ENCODE measurements around the gene EIF1B. TPM values are rescaled to one million over a fixed set of nuclear protein-coding genes. Genes with fewer than 3 reads are reported as not detected.
"Not testable (repeated sequence)": the region's sequence is repeated elsewhere in the genome, so short reads cannot be mapped to it uniquely, and the experiment has no call there.

The EIF1B gene
- total and polyA plus RNA-seq, 4 donors = 51.3 to 79.2 (median 62.8) TPM

DNA sequence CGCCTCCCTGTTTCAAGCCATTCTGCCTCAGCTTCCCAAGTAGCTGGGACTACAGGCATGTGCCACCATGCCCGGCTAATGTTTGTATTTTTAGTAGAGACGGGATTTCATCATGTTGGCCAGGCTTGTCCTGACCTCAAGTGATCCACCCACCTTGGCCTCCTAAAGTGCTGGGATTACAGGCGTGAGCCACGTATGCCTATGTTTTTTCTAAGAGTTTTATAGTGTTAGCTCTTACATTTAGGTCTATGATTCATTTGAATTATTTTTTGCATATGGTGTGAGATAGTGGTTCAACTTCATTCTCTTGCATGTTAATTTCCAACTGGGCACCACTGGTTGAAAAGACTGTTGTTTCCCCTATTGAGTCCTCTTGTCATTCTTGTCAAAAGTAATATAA lies 26.4 kb upstream of the EIF1B start:
- H3K9me3 ChIP-seq (ENCODE audit: control insufficient read depth, low read length); H3K27ac ChIP-seq (ENCODE audit: low read depth in 1 of 2, low read length in 2 of 2); DNase-seq; H3K27me3 ChIP-seq (ENCODE audit: control insufficient read depth in 1 of 2, insufficient read depth in 2 of 2, low read length in 1 of 2); H3K36me3 ChIP-seq (ENCODE audit: control insufficient read depth in 1 of 2, insufficient read depth in 2 of 2, low read length in 1 of 2); ATAC-seq (ENCODE audit: low FRiP score); H3K4me1 ChIP-seq (ENCODE audit: control insufficient read depth in 1 of 2, insufficient read depth in 2 of 2, low read length in 2 of 2); H3K4me3 ChIP-seq (ENCODE audit: low read length in 2 of 2); intact Hi-C loops (cut with DNase I): not testable (repeated sequence)
- WGBS, 2 donors = 94 to 96% methylated on average over 5 of the region's 5 CpGs

DNA sequence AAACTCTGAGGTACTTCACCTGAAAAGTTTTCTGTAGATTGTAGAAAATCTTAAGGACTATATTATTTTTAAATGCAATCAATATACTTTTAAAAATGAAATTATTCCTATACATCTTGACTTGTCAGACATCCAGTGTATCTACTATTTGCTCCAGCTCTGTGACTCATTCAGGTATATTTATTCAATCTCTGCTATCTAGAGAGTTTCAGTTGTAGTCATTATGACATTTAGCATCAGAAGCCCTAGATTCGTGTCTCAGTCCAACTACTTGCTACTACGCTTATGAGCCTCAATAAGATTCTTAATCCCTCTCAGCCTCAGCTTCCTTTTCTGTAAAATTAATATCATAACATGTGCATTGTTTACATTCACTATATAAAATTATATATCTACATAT lies 22.3 kb upstream of the EIF1B start:
- H3K4me3 ChIP-seq (ENCODE audit: low read length in 2 of 2) = no peak overlapping the region
- WGBS, 2 donors = 92 to 93% methylated on average over 2 of the region's 2 CpGs
- no peaks in the 10 kb centered on the region for H3K9me3 ChIP-seq (ENCODE audit: control insufficient read depth, low read length)
- no peak overlapping the region for H3K27ac ChIP-seq (ENCODE audit: low read depth in 1 of 2, low read length in 2 of 2)
- intact Hi-C loops (cut with DNase I) = no loop called here
- ATAC-seq (ENCODE audit: low FRiP score) = no peak
- H3K27me3 ChIP-seq (ENCODE audit: control insufficient read depth in 1 of 2, insufficient read depth in 2 of 2, low read length in 1 of 2) = no peaks in the 10 kb centered on the region
- no peaks in the 10 kb centered on the region for H3K4me1 ChIP-seq (ENCODE audit: control insufficient read depth in 1 of 2, insufficient read depth in 2 of 2, low read length in 2 of 2)
- no peak for DNase-seq
- H3K36me3 ChIP-seq (ENCODE audit: control insufficient read depth in 1 of 2, insufficient read depth in 2 of 2, low read length in 1 of 2) = no peaks in the 10 kb centered on the region

DNA sequence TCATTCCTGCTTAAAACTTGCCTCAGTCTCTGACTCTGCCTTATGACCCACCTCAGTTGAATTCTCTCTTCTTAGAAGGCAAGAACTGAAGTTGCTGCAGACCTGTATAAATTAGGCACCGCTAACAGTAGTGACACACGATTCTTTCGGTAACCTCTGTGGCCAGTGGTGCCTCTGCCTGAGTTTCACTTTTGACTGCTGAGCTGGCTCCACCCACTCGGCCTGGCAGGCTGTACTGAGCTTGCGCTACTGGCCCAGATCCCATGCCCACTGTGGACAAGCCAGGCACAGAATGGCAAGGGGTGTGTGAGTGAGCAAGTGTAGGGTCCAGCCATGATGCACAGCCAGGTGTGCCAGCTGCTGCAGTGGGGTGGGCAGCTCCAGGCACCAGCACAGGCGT lies 19.1 kb upstream of the EIF1B start:
- WGBS, 2 donors = 92 to 94% methylated on average over 6 of the region's 6 CpGs
- ATAC-seq (ENCODE audit: low FRiP score) = no peak
- H3K4me1 ChIP-seq (ENCODE audit: control insufficient read depth in 1 of 2, insufficient read depth in 2 of 2, low read length in 2 of 2) = no peaks in the 10 kb centered on the region
- DNase-seq = no peak
- no peaks in the 10 kb centered on the region for H3K36me3 ChIP-seq (ENCODE audit: control insufficient read depth in 1 of 2, insufficient read depth in 2 of 2, low read length in 1 of 2)
- no peaks in the 10 kb centered on the region for H3K9me3 ChIP-seq (ENCODE audit: control insufficient read depth, low read length)
- no peak overlapping the region for H3K27ac ChIP-seq (ENCODE audit: low read depth in 1 of 2, low read length in 2 of 2)
- H3K27me3 ChIP-seq (ENCODE audit: control insufficient read depth in 1 of 2, insufficient read depth in 2 of 2, low read length in 1 of 2) = no peaks in the 10 kb centered on the region
- no peak overlapping the region for H3K4me3 ChIP-seq (ENCODE audit: low read length in 2 of 2)
- intact Hi-C loops (cut with DNase I) = loop anchor here in 1 of 2 donors (10.0 kb wide), 1 partner anchor 566 kb away; no protein-coding TSS in a partner anchor

DNA sequence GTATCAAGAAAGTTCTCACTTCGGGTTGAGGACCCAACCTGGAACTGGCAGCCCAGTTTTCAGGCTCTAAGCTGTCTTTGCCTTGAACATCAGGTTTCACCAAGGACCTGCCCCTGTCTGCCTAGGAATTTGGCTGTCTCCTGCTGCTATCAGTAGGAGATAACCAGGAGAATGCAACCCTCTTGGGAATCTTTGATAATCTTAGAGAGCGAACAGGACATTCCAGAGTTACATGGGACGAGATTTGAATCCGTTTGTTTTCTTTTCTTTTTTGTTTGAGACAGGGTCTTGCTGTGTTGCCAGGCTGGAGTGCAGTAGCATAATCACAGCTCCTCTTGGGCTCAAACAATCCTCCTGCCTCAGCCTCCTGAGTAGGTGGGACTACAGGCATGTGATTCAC lies 18.0 kb upstream of the EIF1B start:
- no peaks in the 10 kb centered on the region for H3K36me3 ChIP-seq (ENCODE audit: control insufficient read depth in 1 of 2, insufficient read depth in 2 of 2, low read length in 1 of 2)
- intact Hi-C loops (cut with DNase I) = loop anchor here in 1 of 2 donors (10.0 kb wide), 1 partner anchor 567 kb away; no protein-coding TSS in a partner anchor
- H3K4me3 ChIP-seq (ENCODE audit: low read length in 2 of 2) = no peak overlapping the region
- no peaks in the 10 kb centered on the region for H3K9me3 ChIP-seq (ENCODE audit: control insufficient read depth, low read length)
- H3K27me3 ChIP-seq (ENCODE audit: control insufficient read depth in 1 of 2, insufficient read depth in 2 of 2, low read length in 1 of 2) = no peaks in the 10 kb centered on the region
- ATAC-seq (ENCODE audit: low FRiP score) (no peak), DNase-seq (no peak)
- H3K27ac ChIP-seq (ENCODE audit: low read depth in 1 of 2, low read length in 2 of 2) = no peak overlapping the region
- WGBS, 2 donors = 72 to 80% methylated on average over 4 of the region's 4 CpGs
- H3K4me1 ChIP-seq (ENCODE audit: control insufficient read depth in 1 of 2, insufficient read depth in 2 of 2, low read length in 2 of 2) = no peaks in the 10 kb centered on the region

DNA sequence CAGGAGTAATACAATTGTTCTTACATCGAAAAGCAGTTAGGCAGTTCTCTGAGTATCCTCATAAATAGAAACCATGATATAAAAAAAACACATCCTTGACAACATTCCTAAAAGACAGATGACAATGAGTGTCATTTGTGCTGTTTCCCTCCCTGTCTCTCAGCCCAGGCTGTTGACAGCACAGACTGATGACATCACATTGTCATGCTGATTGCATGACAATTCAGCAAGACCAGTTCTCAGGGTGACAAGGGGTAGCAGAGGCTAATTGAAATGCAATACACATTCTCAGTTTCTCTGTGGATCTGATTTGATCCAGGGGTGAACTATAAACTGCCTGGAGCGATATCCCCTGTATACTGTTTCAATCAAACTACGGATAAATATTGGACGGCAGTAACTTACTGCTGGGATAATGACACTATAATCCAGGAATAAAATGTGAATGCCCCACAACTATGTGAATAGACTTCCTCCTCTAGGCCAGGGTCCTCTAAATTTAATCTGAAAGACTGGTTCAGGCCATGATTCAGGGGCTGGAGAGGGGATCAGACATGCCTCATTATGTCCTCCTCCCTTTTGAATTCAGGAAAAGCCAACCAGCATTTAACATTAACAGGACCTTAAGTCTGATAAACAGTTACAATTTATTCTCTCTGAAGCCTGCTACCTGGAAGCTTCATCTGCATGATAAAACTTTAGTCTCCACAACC lies 16.7 kb upstream of the EIF1B start:
- no peaks in the 10 kb centered on the region for H3K36me3 ChIP-seq (ENCODE audit: control insufficient read depth in 1 of 2, insufficient read depth in 2 of 2, low read length in 1 of 2)
- no peaks in the 10 kb centered on the region for H3K9me3 ChIP-seq (ENCODE audit: control insufficient read depth, low read length)
- ATAC-seq (ENCODE audit: low FRiP score) = no peak
- H3K4me3 ChIP-seq (ENCODE audit: low read length in 2 of 2) = no peak overlapping the region
- intact Hi-C loops (cut with DNase I) = loop anchor here in 1 of 2 donors (10.0 kb wide), 1 partner anchor 568 kb away; no protein-coding TSS in a partner anchor
- H3K27ac ChIP-seq (ENCODE audit: low read depth in 1 of 2, low read length in 2 of 2) = no peak overlapping the region
- H3K27me3 ChIP-seq (ENCODE audit: control insufficient read depth in 1 of 2, insufficient read depth in 2 of 2, low read length in 1 of 2) = no peaks in the 10 kb centered on the region
- no peaks in the 10 kb centered on the region for H3K4me1 ChIP-seq (ENCODE audit: control insufficient read depth in 1 of 2, insufficient read depth in 2 of 2, low read length in 2 of 2)
- no peak for DNase-seq
- 64 to 84% methylated on average over 4 of the region's 4 CpGs for WGBS, 2 donors

DNA sequence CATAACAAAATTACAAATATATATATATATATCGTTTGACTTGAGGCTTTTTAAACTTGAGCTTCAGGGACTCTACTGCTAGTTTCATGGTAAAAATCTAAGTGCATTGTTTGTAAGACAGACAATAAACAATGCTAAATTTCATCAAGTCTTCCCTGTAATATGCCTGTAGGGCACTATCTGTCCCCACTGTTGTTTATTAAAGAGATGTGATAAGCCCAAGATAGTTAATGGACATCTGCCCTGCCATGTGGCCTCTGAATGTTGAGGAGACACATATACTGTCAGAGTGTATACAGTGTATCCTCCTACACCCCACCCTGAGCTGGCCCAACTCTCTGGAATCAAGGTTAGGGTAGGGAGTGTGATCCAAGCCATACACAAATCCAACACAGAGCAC lies 15.1 kb upstream of the EIF1B start:
- Histone ChIP-seq H3K36me3 (ENCODE audit: control insufficient read depth in 1 of 2, insufficient read depth in 2 of 2, low read length in 1 of 2) (no peaks in the 10 kb centered on the region), H3K27ac (ENCODE audit: low read depth in 1 of 2, low read length in 2 of 2) (no peak overlapping the region), H3K9me3 (ENCODE audit: control insufficient read depth, low read length) (no peaks in the 10 kb centered on the region), H3K4me1 (ENCODE audit: control insufficient read depth in 1 of 2, insufficient read depth in 2 of 2, low read length in 2 of 2) (no peaks in the 10 kb centered on the region), H3K4me3 (ENCODE audit: low read length in 2 of 2) (no peak overlapping the region), H3K27me3 (ENCODE audit: control insufficient read depth in 1 of 2, insufficient read depth in 2 of 2, low read length in 1 of 2) (no peaks in the 10 kb centered on the region)
- DNase-seq = no peak
- intact Hi-C loops (cut with DNase I) = loop anchor here in 1 of 2 donors (10.0 kb wide), 1 partner anchor 570 kb away; no protein-coding TSS in a partner anchor
- 91 to 94% methylated on average over 1 of the region's 1 CpG for WGBS, 2 donors
- no peak for ATAC-seq (ENCODE audit: low FRiP score)

DNA sequence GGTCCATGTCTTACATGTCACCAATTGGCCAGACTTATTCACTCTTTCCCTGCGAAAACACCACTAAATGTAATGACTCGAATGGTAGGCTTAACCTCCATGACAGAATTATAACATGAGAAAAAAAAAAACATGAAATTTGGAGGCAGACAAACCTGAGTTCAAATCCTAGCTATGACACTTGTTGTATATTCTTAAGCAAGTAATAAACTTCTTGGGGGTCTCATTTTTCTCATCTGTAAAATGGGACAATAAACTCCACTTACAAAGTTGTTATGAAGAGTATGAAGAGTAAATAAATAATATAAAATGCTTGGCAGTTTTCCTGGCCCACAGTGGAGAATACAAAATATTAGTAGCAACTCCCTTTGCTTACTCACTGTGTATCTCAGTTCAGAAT lies 11.4 kb upstream of the EIF1B start:
- ATAC-seq (ENCODE audit: low FRiP score) = no peak
- no peak overlapping the region for H3K4me3 ChIP-seq (ENCODE audit: low read length in 2 of 2)
- no peaks in the 10 kb centered on the region for H3K27me3 ChIP-seq (ENCODE audit: control insufficient read depth in 1 of 2, insufficient read depth in 2 of 2, low read length in 1 of 2)
- no peak for DNase-seq
- intact Hi-C loops (cut with DNase I) = loop anchor here in 1 of 2 donors (10.0 kb wide), 1 partner anchor 573 kb away; no protein-coding TSS in a partner anchor
- H3K9me3 ChIP-seq (ENCODE audit: control insufficient read depth, low read length) = no peaks in the 10 kb centered on the region
- 95 to 96% methylated on average over 2 of the region's 2 CpGs for WGBS, 2 donors
- no peak overlapping the region for H3K27ac ChIP-seq (ENCODE audit: low read depth in 1 of 2, low read length in 2 of 2)
- H3K36me3 ChIP-seq (ENCODE audit: control insufficient read depth in 1 of 2, insufficient read depth in 2 of 2, low read length in 1 of 2) = no peaks in the 10 kb centered on the region
- H3K4me1 ChIP-seq (ENCODE audit: control insufficient read depth in 1 of 2, insufficient read depth in 2 of 2, low read length in 2 of 2) = no peaks in the 10 kb centered on the region

DNA sequence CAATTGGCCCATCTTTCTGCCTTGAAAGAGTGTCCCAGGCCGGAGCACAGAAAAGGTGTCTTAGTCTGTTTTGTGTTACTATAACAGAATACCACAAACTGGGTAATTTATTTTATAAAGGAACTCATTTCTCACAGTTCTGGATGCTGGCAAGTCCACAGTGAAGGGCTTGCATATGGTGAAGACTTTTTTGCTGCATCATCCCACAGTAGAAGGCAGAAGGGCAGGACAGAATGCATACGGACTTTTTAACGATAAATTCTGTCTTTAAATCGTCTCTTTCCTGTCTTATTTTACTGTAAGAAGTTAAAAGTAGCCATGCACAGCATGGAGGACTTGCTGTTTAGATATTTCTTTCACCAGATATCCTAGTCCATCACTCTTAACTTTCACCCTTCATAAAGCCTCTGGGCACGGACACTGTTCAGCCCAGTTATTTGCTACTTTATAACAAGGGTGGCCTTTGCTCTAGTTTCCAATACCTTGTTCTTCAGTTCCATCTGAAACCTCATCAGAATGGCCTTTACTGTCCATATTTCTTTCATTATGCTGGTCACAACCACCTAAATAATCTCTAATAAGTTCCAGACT lies 10.3 kb upstream of the EIF1B start:
- Histone ChIP-seq H3K27me3 (ENCODE audit: control insufficient read depth in 1 of 2, insufficient read depth in 2 of 2, low read length in 1 of 2) (no peaks in the 10 kb centered on the region), H3K27ac (ENCODE audit: low read depth in 1 of 2, low read length in 2 of 2) (no peak overlapping the region), H3K4me1 (ENCODE audit: control insufficient read depth in 1 of 2, insufficient read depth in 2 of 2, low read length in 2 of 2) (no peaks in the 10 kb centered on the region), H3K9me3 (ENCODE audit: control insufficient read depth, low read length) (no peaks in the 10 kb centered on the region), H3K4me3 (ENCODE audit: low read length in 2 of 2) (no peak overlapping the region), H3K36me3 (ENCODE audit: control insufficient read depth in 1 of 2, insufficient read depth in 2 of 2, low read length in 1 of 2) (no peaks in the 10 kb centered on the region)
- 80 to 89% methylated on average over 5 of the region's 5 CpGs for WGBS, 2 donors
- intact Hi-C loops (cut with DNase I) = loop anchor here in 1 of 2 donors (10.0 kb wide), 1 partner anchor 574 kb away; no protein-coding TSS in a partner anchor
- no peak for ATAC-seq (ENCODE audit: low FRiP score)
- no peak for DNase-seq
